ENCODE data around the gene SUCLG2.

- TF ChIP-seq POLR2A (IDR thresholded peaks at IDR 0.05; ENCODE audit: low read length) (no peak), RCOR1 (IDR thresholded peaks at IDR 0.05; ENCODE audit: low read depth, low read length) (no peak), REST (IDR thresholded peaks at IDR 0.05) (no peak), CTCF (IDR thresholded peaks at IDR 0.05) (no peak), CHD2 (IDR thresholded peaks at IDR 0.05; ENCODE audit: low read length, partially characterized antibody) (no peak)
Observed at GRCh38 chr3:67450153-67450552, 204.3 kb downstream of the SUCLG2 start.
